HS-27A (cell line): ENCODE measurements around the gene TMED10.
"Not testable (repeated sequence)": the region's sequence is repeated elsewhere in the genome, so short reads cannot be mapped to it uniquely, and the experiment has no call there.

Experiments
- DNase-seq: peaks from one replicate; pipeline ENCODE4 v3.0.0-alpha.2; 2012; ENCODE audit warnings: low read depth, missing footprints

Gene TMED10

DNA sequence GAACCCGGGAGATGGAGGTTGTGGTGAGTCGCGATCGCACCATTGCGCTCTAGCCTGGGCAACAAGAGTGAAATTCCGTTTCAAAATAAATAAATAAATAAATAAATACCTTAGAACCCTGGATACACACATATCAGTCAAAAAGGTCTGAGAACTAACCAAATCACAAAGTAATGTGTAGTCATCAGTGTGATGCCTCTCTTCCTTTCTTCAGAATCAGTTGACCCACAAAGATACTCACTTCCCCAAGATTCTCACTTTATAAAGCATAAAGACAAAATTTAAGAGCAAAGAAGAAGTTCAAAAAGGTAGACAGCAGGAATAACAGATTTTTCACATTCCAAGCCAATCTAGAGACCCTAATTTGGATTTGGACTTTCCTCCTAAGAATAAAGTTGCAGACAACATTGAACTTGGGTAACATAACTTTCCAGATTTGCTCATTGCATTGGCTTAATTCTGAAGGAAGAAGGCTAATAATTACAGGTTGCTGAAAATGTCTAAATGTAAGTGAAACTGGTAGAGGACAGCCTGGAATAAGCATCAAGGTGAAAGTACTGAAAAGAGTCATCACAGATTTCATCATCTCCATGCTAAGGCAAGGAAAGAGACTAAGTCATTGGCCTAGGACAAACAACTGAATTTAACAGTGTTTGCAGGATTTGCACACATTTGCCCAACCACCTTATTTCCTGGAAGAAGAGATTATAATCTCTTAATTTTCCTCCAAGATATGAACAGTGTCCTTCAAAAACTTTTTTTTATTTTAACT is 17.4 kb downstream of the TMED10 start:
- no peak for DNase-seq

- no peak for DNase-seq
Observed at GRCh38 chr14:75156901-75157300, 19.5 kb downstream of the TMED10 start.

GRCh38 chr14:75156111-75156510 is 20.3 kb downstream of the TMED10 start:
- no peak for DNase-seq

DNA sequence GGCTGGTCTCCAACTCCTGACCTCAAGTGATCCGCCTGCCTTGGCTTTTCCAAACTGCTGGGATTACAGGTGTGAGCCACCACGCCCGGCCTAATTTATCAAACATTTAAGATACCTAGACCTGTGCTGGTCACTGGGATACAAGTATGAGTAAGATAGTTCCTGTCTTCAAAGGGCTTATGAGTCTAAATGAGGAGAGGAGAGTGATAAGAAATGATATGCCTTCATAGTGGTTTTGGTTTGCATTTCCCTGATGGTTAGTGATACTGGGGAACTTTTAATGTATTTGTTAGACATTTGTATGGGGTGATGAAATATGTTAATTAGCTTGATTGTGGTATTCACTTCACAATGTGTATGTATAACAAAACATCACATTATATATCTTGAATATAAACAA is 21.2 kb downstream of the TMED10 start:
- DNase-seq, result no peak

GRCh38 chr14:75153295-75153694 is 23.1 kb downstream of the TMED10 start:
- no peak for DNase-seq

DNA sequence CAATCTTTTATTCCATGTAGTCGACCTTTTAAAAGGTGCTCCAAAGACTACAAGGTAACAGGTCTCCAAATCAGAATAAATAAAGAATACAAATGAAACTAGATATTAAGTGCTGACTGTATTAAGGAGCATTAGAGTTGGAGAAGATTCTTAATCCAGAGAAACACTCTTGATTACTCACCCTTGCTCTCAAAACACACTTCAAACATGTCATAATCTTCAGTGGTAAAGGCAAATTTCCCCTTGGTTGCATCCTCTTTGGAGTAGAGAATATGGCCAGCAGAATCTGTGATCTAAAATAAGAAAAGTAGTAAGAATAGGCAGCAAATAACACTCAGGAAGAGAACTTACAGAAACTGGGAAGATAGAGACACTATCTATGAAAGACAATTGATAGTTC is 24.6 kb downstream of the TMED10 start:
- no peak for DNase-seq

DNA sequence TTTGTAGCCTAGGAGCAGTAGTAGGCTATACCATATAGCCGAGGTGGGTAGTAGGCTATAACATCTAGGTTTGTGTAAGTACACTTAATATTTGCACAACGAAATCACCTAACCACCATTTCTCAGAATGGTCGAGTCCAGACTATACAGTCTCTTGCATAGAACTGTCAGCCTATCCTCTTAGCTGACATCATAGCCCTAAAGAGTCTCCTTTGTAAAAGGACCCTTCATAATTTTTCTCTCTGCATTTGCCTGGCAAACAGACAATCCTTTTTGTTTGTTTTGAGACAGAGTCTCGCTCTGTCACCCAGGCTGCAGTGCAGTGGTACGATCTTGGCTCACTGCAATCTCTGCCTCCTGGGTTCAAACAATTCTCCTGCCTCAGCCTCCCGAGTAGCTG is 25.8 kb downstream of the TMED10 start:
- not testable (repeated sequence) for DNase-seq

- DNase-seq, result no peak
Observed at GRCh38 chr14:75150150-75150549, 26.3 kb downstream of the TMED10 start.

- DNase-seq, result no peak
Observed at GRCh38 chr14:75147423-75148071, 28.9 kb downstream of the TMED10 start.

DNA sequence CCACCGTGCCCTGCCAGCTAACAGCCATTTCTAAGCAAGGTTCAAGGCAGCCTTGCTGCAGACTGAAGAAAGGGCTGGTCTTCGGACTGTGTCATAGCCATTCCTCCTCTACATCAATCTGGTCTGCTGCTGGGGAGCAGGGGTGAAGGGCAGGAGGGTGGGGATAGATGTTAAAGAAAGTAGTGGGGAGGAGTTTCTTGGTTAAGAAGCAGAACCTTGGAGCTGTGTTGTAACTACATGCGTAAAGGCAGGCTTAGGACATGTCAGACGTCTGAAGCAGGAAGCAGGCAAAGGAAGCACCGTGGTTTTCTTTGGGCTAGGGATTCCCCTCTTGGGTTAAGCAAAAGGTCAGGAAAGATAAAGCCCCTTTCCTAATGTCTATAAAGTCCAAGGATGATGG is 31.5 kb downstream of the TMED10 start:
- DNase-seq, result no peak

DNA sequence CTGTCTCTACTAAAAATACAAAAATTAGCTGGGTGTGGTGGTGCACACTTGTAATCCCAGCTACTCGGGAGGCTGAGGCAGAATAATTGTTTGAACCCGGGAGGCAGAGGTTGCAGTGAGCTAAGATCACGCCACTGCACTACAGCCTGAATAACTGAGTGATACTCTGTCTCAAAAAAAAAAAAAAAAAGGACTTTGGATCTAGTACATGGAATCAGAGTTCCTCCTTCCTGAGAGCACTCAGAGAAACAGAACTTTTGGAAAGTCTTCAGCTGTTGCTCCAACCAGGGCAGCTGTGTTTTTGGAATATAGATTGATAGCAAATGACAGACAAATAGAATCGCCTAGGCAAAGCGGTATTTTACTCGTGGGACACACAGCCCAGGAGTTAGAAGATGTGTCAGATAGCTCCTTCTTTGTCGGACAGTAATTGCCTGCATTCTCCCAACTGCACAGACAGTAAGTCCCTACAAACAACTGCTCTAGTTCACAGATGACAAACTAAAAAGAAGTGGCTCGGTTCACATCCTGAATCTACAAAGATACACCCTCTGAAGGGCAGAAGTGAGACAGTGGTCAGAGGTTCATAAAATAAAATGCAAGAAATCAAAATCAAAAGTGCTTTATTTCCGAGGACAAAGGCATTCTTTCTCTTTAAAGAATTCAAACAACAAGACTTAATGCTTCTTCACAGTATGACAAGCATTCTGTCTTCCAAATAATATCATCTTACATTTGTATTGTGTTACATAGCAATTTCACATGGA is 32.5 kb downstream of the TMED10 start:
- DNase-seq, result no peak

DNA sequence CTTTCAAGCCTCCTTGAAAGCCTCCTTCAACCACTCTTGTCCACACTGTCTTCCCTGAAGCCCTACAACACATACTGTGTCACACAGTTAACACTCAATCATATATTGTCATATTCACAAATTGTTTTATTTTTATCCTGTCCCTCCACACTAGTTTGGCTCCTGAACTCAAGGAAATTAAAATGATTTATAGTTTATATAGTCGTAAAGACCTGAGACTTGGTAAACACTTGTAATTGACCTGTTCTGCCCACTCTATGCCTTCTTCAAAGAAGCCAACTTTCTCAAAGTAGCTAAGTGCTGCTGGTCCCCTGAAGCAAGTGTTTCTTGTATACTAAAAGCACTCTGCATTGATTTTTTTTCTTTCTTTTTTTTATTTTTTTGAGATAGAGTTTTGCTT is 33.9 kb downstream of the TMED10 start:
- no peak for DNase-seq

GRCh38 chr14:75141967-75142366 is 34.4 kb downstream of the TMED10 start:
- no peak for DNase-seq

DNA sequence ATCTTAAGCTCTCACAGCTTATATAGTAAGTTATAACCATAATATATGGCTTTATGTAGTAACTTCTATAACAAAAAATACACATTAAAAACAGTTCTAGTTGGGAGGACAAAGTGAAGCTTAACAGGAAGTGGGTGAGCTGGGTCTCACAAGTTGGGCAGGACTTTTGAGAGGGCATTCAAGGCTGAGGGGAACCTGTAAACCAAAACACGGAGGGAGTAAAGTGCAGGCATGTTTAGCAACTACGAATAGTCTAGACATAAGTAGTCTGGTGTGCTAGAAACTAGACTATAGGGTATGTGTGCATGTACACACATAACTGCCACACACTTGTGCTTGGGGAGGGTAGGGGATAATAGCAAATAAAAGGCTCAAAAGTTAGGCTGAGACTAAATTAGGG is 35.4 kb downstream of the TMED10 start:
- DNase-seq, result no peak

DNA sequence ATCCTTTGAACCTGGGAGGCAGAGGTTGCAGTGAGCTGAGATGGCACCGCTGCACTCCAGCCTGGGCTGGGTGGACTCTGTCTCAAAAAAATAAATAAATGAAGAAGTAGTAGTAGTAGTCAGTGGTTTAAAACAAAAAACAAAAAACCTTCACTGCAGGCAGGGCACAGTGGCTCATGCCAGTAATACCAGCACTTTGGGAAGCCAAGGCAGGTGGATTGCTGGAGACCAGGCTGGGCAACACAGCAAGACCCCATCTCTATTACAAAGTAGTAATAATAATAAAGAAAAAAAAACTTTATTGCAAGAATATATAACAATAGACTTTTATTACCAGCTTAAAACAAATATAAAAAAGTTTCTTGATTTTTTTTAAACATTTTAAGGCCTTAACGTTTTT is 35.8 kb downstream of the TMED10 start:
- no peak for DNase-seq

DNA sequence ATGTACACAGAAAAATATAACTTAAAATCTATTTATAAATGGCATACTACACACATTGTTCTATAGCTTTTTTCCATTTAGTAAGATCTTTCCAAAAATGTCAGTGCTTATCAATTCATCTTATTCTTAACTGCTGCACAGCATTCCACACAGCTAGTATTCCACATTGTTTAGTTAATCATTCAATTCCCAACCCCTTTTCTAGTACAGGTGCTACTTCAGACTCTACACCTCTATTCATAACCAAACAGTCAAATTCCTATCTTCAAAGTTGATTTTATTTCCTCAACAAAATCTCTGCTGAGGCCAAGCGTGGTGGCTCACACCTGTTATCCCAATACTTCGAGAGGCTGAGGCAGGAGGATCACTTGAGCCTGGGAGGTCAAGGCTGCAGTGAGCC is 37.2 kb downstream of the TMED10 start:
- no peak for DNase-seq

DNA sequence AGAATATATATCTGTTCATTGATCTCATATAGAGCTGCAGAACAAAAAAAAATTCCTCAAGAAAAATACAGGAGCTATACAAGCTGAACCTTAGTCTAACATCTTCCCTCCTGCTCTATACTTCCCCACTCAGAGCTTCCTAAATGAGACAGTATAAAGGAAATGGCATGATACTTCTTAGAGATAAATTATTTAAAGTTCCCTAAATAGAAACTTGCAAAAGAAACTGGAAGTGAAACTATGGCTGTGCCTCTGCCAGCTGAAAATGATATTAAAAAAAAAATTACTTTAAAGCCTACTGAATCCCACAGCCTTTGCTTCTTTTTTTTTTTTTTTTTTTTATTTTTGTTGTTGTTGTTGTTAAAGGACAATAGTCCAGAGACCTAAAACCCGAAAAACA is 37.9 kb downstream of the TMED10 start:
- no peak for DNase-seq

DNA sequence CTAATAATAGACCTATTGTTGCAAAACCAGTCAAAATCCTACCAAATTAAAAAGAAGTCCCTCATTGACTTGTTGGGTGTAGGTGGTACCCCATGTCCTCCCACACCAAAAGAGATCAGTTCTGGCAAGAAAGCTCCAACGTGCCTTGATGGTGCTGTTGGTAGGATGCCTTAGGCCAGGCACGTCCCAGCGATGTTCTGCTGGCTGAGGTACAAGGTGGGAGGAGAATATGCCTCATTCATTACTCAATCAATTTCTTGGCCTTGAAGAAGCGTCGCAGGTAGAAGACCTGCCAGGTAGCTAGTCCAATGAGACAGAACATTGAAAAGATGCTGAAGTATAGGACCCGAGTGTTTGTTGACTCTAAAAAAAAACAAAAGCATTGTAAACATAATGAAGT is 41.8 kb downstream of the TMED10 start:
- DNase-seq, result no peak

- DNase-seq, result no peak
Observed at GRCh38 chr14:75133597-75133996, 42.8 kb downstream of the TMED10 start.

GRCh38 chr14:75132382-75133086 is 43.9 kb downstream of the TMED10 start:
- peak; percentile 45 for DNase-seq

- DNase-seq, result no peak
Observed at GRCh38 chr14:75128596-75128990, 47.8 kb downstream of the TMED10 start.

DNA sequence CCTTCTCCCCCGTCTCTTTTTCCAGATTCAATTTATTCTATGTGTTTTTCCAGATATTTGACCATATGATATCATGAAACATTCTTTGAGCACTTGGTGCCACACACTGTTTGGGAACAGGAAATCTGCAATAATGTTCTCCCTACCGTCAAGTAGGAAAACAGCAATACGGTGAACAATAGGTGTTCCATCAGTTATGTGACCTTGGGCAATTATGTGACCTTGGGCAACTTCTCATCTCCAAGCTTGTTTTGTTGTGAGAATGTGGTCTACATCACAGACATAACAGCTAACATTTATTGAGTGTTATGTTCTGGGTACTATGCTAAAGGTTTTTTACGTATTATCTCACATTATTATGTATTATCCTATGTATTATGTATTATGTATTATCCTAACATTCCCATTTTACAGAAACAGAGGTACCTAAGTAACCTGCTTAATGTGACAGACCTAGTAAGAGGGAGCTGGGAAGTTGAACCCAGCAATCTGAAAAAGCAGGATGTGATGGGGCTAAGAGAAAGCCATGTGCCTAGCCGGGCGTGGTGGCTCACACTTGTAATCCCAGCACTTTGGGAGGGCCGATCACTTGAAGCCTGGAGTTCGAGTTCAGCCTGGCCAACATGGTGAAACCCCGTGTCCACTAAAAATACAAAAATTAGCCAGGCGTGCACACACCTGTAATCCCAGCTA is 48.4 kb downstream of the TMED10 start:
- no peak for DNase-seq
